Lung (tissue), 12 donors: ENCODE measurements around the gene PPP2R5A. TPM values are rescaled to one million over a fixed set of nuclear protein-coding genes. Genes with fewer than 3 reads are reported as not detected.
"Not testable (repeated sequence)": the region's sequence is repeated elsewhere in the genome, so short reads cannot be mapped to it uniquely, and the experiment has no call there.

Source experiments
- ATAC-seq: fragments of 200-7000 bp; cut with Tn5 transposase; one replicate; pipeline ENCODE4 v1.9.1; 2020; ENCODE audit warnings: moderate number of reproducible peaks; ENCODE audit not compliant: insufficient read depth, low FRiP score
- DNase-seq, 3 donors: peaks; one replicate each; pipeline ENCODE4 v3.0.0-alpha.2; 2013 to 2017
- H3K27ac ChIP-seq, 2 donors: one replicate each; pipeline ENCODE4 v1.5.1; 2013; ENCODE audit warnings: mild to moderate bottlenecking in 2 of 2, moderate library complexity in 2 of 2, control low read depth in 1 of 2, inconsistent platforms in 1 of 2, low read depth in 1 of 2, low read length in 1 of 2
- H3K27me3 ChIP-seq, 3 donors: one replicate each; pipeline ENCODE4 v1.5.1; 2013; ENCODE audit warnings: low read length in 2 of 3; ENCODE audit not compliant: control insufficient read depth in 3 of 3, insufficient read depth in 3 of 3
- H3K36me3 ChIP-seq, 4 donors: one replicate each; pipeline ENCODE4 v1.5.1; 2013; ENCODE audit warnings: low read length in 4 of 4, mild to moderate bottlenecking in 1 of 4, moderate library complexity in 1 of 4; ENCODE audit not compliant: control insufficient read depth in 4 of 4, insufficient read depth in 4 of 4
- H3K4me1 ChIP-seq, 5 donors: one replicate each; pipeline ENCODE4 v1.5.1; 2013; ENCODE audit warnings: low read length in 5 of 5, mild to moderate bottlenecking in 2 of 5, moderate library complexity in 1 of 5; ENCODE audit not compliant: control insufficient read depth in 5 of 5, insufficient read depth in 5 of 5
- H3K4me3 ChIP-seq: one replicate; pipeline ENCODE4 v1.5.1; 2013; ENCODE audit warnings: mild to moderate bottlenecking, control low read depth, moderate library complexity
- H3K9ac ChIP-seq, 2 donors: one replicate each; pipeline ENCODE4 v1.5.1; 2013; ENCODE audit warnings: low read length in 2 of 2, control low read depth in 1 of 2; ENCODE audit not compliant: insufficient read depth in 1 of 2
- H3K9me3 ChIP-seq, 4 donors: one replicate each; pipeline ENCODE4 v1.5.1; 2013; ENCODE audit warnings: low read length in 3 of 4, mild to moderate bottlenecking in 1 of 4, moderate library complexity in 1 of 4; ENCODE audit not compliant: control insufficient read depth in 4 of 4, insufficient read depth in 3 of 4
- CTCF ChIP-seq: IDR thresholded peaks from 2 replicates; pipeline ENCODE4 v1.5.1; 2012; ENCODE audit warnings: mild to moderate bottlenecking; ENCODE audit errors: control extremely low read depth, extremely low read depth
- WGBS, 2 donors: extraction: QIAGEN DNeasy Blood & Tissue Kit; methylation state at CpG; one replicate each; pipeline ENCODE4 v1.1.7; 2013; 5-methylcytosine and 5-hydroxymethylcytosine counted together
- polyA plus RNA-seq, 2 donors: library from polyadenylated mRNA; stranded (reverse); fragments of 200-250 nt; gene quantifications; one replicate each; pipeline ENCODE4 v1.2.1, GENCODE V29; 2013
- total RNA-seq, 2 donors: library from RNA; depleted of rRNA in 1 of 2; stranded (reverse); fragments of >200 nt in 1 of 2; gene quantifications; one replicate each; pipeline ENCODE4 v1.2.1, GENCODE V29; 2014 to 2021
- donor health status: control.
- donor health status: control.
- donor health status: Bipolar disorder and iron deficiency.
- donor health status: healthy.
- donor health status: DM: yes; HTN: yes; CAD: no.

PPP2R5A gene
- total and polyA plus RNA-seq, 4 donors = 31.3 to 143 (median 54.3) TPM

GRCh38 chr1:212388985-212389716 lies 103.9 kb downstream of the PPP2R5A start:
- TF ChIP-seq CTCF = no peak
- no peak for ATAC-seq
- peaks cover 0 to 3% (median 0%) of the 10 kb centered on the region in 4 donors for H3K9me3 ChIP-seq
- H3K36me3 ChIP-seq = peaks cover 0 to 18% (median 1%) of the 10 kb centered on the region in 4 donors
- no peaks in the 10 kb centered on the region for H3K27me3 ChIP-seq
- no peaks in the 10 kb centered on the region for H3K4me1 ChIP-seq
- H3K4me3 ChIP-seq = no peak overlapping the region
- no peak overlapping the region for H3K9ac ChIP-seq
- DNase-seq = no peak
- H3K27ac ChIP-seq = no peak overlapping the region
- 100% methylated on average over 1 of the region's 1 CpG for WGBS, 2 donors

- not testable (repeated sequence) for H3K4me1 ChIP-seq, H3K27me3 ChIP-seq, ATAC-seq, H3K27ac ChIP-seq, H3K9ac ChIP-seq, H3K4me3 ChIP-seq, H3K9me3 ChIP-seq, DNase-seq, H3K36me3 ChIP-seq
- 95 to 97% methylated on average over 5 of the region's 6 CpGs for WGBS, 2 donors
These were observed 110.6 kb downstream of the PPP2R5A start for GRCh38 chr1:212395678-212396437.

- Histone ChIP-seq H3K4me3 (no peak overlapping the region), H3K4me1 (no peaks in the 10 kb centered on the region), H3K27ac (no peak overlapping the region), H3K36me3 (peaks cover 0 to 4% (median 0%) of the 10 kb centered on the region in 4 donors), H3K9me3 (no peaks in the 10 kb centered on the region), H3K9ac (no peak overlapping the region), H3K27me3 (no peaks in the 10 kb centered on the region)
- no peak for TF ChIP-seq CTCF
- 97% methylated on average over 3 of the region's 3 CpGs for WGBS, 2 donors
- ATAC-seq = no peak
- DNase-seq = no peak
These were observed 111.4 kb downstream of the PPP2R5A start for GRCh38 chr1:212396638-212397037.

GRCh38 chr1:212397171-212397570 lies 112.0 kb downstream of the PPP2R5A start:
- Histone ChIP-seq H3K9ac (no peak overlapping the region), H3K36me3 (peaks cover 0 to 4% (median 0%) of the 10 kb centered on the region in 4 donors), H3K4me3 (no peak overlapping the region), H3K27me3 (no peaks in the 10 kb centered on the region), H3K4me1 (no peaks in the 10 kb centered on the region), H3K27ac (no peak overlapping the region), H3K9me3 (no peaks in the 10 kb centered on the region)
- WGBS, 2 donors = 100% methylated on average over 1 of the region's 1 CpG
- no peak for DNase-seq
- TF ChIP-seq CTCF = no peak
- no peak for ATAC-seq
